Peyer's patch (tissue), 4 donors: ENCODE measurements around the gene WNT9A. TPM values are rescaled to one million over a fixed set of nuclear protein-coding genes. Genes with fewer than 3 reads are reported as not detected.

Source experiments
- DNase-seq, 3 donors: peaks; one replicate each; pipeline ENCODE4 v3.0.0-alpha.2; 2017 to 2019
- H3K27ac ChIP-seq, 4 donors: fragments of 200-600 bp; sonication (generic); one replicate each; pipeline ENCODE4 v1.5.1; 2016 to 2019
- H3K27me3 ChIP-seq, 2 donors: fragments of 200-600 bp; sonication (generic); one replicate each; pipeline ENCODE4 v1.5.1; 2019
- H3K36me3 ChIP-seq, 3 donors: fragments of 200-600 bp; sonication (generic); one replicate each; pipeline ENCODE4 v1.5.1; 2016 to 2019
- H3K4me1 ChIP-seq, 4 donors: fragments of 200-600 bp; sonication (generic); one replicate each; pipeline ENCODE4 v1.5.1; 2016 to 2019
- H3K4me3 ChIP-seq, 4 donors: fragments of 200-600 bp; sonication (generic); 1 replicate in 3 of 4; 2 replicates in 1 of 4; pipeline ENCODE4 v1.5.1; 2016 to 2019; ENCODE audit warnings: mild to moderate bottlenecking in 1 of 4
- H3K9me3 ChIP-seq, 4 donors: fragments of 200-600 bp; sonication (generic); one replicate each; pipeline ENCODE4 v1.5.1; 2016 to 2019; ENCODE audit warnings: mild to moderate bottlenecking in 1 of 4
- POLR2A ChIP-seq, 2 donors: fragments of 450-650 bp; IDR thresholded peaks; one replicate each; pipeline ENCODE4 v1.5.1; 2017; ENCODE audit warnings: antibody characterized with exemption in 2 of 2, mild to moderate bottlenecking in 2 of 2, moderate library complexity in 2 of 2
- total RNA-seq, 4 donors: library from RNA; depleted of rRNA; stranded (reverse); fragments of >200 nt; gene quantifications; one replicate each; pipeline ENCODE4 v1.1.0, GENCODE V29; 2016
- TF ChIP-seq, protein P1 (sequence below), 6 experiments: fragments of 450-650 bp in 4 of 6; fragments of 200-600 bp in 2 of 6; sonication (generic) in 1 of 6; IDR thresholded peaks; one replicate each; pipeline ENCODE4 v1.5.1; 2017 to 2019; ENCODE audit warnings: antibody characterized with exemption in 6 of 6, mild to moderate bottlenecking in 3 of 6, moderate library complexity in 1 of 6

WNT9A gene
- total RNA-seq, 4 donors from 2014 or later: 0.83 to 3.5 (median 2.6) TPM

DNA sequence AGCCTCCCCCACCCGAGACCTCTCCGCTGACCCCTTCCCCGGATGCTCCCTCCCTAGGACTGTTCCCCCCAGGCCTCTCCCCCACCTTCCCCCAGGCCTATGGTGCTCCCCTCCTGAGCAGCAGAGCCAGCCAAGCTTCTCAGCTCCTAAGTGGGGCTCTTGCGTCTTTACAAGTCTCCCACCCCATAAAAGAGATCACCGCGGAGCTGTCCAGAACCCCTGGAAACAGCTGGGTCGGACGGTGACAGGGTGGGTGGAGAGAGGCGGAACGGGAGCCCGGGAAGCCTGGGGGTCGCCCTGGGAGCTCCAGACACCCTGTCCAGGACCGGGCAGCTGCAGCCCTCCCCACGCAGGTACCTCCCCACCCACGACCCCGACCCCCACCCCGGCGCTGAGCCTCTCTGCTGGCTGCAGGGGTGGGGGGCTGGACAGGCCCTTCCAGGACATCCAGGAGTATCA, 61.2 kb downstream of the WNT9A start:
- no peaks in the 10 kb centered on the region for H3K9me3 ChIP-seq
- peaks cover 0 to 16% (median 6%) of the 10 kb centered on the region in 4 donors for H3K4me1 ChIP-seq
- DNase-seq: peak in 2 of 3 donors; percentile 43 to 48
- peak overlapping the region; percentile 71 to 93 (median 84) for H3K27ac ChIP-seq
- TF ChIP-seq, protein P1, sequence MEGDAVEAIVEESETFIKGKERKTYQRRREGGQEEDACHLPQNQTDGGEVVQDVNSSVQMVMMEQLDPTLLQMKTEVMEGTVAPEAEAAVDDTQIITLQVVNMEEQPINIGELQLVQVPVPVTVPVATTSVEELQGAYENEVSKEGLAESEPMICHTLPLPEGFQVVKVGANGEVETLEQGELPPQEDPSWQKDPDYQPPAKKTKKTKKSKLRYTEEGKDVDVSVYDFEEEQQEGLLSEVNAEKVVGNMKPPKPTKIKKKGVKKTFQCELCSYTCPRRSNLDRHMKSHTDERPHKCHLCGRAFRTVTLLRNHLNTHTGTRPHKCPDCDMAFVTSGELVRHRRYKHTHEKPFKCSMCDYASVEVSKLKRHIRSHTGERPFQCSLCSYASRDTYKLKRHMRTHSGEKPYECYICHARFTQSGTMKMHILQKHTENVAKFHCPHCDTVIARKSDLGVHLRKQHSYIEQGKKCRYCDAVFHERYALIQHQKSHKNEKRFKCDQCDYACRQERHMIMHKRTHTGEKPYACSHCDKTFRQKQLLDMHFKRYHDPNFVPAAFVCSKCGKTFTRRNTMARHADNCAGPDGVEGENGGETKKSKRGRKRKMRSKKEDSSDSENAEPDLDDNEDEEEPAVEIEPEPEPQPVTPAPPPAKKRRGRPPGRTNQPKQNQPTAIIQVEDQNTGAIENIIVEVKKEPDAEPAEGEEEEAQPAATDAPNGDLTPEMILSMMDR (IDR thresholded peaks at IDR 0.05): no peak
- TF ChIP-seq POLR2A (IDR thresholded peaks at IDR 0.05): no peak
- no peaks in the 10 kb centered on the region for H3K27me3 ChIP-seq
- peak overlapping the region; percentile 40 to 56 (median 46) for H3K4me3 ChIP-seq
- no peaks in the 10 kb centered on the region for H3K36me3 ChIP-seq

DNA sequence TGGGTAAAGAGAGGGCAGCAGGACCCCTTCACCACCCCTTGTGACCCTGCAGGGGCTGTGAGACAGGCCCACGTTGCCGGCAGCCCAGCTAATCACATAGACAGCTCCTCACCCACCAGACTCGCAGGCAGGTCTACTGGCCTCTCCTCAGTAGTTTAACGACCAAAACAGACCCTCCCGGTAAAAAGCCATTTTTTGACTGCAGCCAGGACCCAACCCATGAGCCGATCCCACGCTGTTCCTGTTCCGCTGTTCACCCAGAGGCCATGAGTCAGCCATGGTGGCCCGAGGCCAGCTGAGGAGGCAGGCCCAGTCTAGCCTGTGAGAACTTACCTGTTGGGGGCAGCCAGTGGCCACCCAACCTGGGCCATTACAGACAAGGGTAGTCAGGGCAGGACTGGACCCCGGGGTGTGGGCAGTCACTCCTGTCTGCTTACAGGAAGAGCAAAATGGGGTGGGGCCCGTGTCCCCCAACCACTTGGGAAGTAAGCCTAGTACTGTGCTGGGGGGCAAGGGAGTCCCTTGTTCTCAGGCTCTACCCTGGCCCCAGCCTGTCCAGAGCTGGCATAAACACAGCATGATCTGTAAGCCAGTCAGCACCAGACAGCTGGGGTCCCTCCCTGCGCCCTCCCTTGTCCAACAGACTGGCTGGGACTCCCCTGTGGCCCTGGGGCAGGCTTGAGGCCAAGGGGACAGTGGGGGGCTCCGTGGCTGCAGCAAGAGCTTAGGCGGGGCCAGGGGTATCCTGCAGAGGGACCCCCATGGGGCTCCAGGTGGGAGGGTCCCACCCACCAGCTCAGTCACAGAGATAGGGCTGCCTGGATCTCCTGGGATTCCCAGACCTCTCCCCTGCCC, 61.9 kb downstream of the WNT9A start:
- Histone ChIP-seq H3K4me1 (peaks cover 0 to 16% (median 6%) of the 10 kb centered on the region in 4 donors), H3K27ac (peak overlapping the region in 3 of 4 donors; percentile 71 to 93 (median 87)), H3K36me3 (no peaks in the 10 kb centered on the region), H3K27me3 (no peaks in the 10 kb centered on the region), H3K9me3 (no peaks in the 10 kb centered on the region), H3K4me3 (peak overlapping the region in 1 of 4 donors; percentile 56)
- peak in 2 of 3 donors; percentile 54 to 55 for DNase-seq
- TF ChIP-seq, protein P1 (IDR thresholded peaks at IDR 0.05): no peak
- TF ChIP-seq POLR2A (IDR thresholded peaks at IDR 0.05): no peak

DNA sequence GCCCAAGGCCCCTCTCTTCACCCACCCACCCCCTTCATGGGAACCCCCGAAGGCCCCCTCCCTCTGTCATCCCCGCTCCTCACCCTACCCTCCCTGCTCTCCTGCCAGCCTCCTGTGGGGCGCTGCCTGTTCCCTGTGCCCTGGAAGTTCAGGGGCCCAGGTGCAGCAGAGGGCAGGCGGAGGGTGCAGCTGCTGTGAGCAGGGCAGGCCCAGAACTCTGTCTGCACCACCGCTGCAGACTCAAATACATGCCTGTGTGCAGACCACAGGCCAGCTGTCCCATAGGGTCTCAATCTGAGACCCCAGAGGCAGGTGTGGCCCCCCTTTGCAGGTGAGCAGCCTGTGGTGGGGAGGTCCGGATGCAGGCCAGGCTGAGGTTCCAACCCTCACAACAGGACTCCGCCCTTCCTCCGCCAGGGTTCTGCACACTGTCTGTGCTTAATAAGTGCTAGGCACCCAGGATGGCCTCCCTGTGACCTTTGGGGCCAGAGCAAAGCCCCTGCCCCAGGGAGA, 62.5 kb downstream of the WNT9A start:
- H3K4me3 ChIP-seq: no peak overlapping the region
- peak in 1 of 3 donors; percentile 52 for DNase-seq
- no peak overlapping the region for H3K27ac ChIP-seq
- no peaks in the 10 kb centered on the region for H3K9me3 ChIP-seq
- no peaks in the 10 kb centered on the region for H3K27me3 ChIP-seq
- TF ChIP-seq, protein P1 (IDR thresholded peaks at IDR 0.05): no peak
- TF ChIP-seq POLR2A (IDR thresholded peaks at IDR 0.05): no peak
- H3K4me1 ChIP-seq: peaks cover 0 to 16% (median 6%) of the 10 kb centered on the region in 4 donors
- H3K36me3 ChIP-seq: no peaks in the 10 kb centered on the region

DNA sequence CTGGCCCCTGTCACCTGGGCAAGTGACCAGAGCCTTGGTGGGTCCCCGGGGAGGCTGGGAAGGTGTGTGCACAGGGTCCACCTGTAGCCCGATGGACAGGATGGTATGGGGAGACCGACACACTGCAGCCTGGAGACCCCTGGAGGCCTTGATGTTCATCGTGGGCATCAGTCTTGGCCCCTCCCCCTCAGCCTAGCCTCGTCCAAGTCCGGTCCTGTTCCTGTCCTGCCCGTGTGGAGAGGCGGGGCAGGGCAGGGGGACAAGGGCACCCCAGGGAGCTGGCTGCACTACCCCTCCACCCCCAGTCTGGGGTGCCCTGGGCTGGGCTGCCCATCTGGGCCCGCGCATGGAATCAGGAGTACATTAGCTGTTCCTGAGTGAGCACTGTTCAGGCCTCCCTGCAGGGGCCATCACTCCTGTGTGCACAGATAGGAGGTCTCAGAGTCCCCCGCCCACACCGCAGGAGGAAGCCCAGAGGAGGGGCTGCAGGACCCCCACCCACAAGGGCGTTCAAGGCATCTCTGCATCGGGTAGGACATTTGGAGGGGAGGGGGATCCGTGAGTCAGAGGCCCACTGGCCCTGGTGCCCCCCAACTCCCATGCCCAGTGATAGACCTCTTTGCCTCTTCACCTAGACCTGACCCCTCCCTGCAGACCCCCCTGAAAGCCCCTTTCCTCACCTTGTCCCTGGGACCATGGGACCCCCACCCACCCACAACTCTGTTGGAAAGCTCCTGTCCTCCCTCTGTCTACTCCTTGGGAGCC, 63.2 kb downstream of the WNT9A start:
- peak in 1 of 3 donors; percentile 40 for DNase-seq
- TF ChIP-seq, protein P1 (IDR thresholded peaks at IDR 0.05): no peak
- TF ChIP-seq POLR2A (IDR thresholded peaks at IDR 0.05): no peak
- Histone ChIP-seq H3K4me3 (no peak overlapping the region), H3K4me1 (peaks cover 0 to 16% (median 6%) of the 10 kb centered on the region in 4 donors), H3K27ac (no peak overlapping the region), H3K36me3 (no peaks in the 10 kb centered on the region), H3K9me3 (no peaks in the 10 kb centered on the region), H3K27me3 (no peaks in the 10 kb centered on the region)

DNA sequence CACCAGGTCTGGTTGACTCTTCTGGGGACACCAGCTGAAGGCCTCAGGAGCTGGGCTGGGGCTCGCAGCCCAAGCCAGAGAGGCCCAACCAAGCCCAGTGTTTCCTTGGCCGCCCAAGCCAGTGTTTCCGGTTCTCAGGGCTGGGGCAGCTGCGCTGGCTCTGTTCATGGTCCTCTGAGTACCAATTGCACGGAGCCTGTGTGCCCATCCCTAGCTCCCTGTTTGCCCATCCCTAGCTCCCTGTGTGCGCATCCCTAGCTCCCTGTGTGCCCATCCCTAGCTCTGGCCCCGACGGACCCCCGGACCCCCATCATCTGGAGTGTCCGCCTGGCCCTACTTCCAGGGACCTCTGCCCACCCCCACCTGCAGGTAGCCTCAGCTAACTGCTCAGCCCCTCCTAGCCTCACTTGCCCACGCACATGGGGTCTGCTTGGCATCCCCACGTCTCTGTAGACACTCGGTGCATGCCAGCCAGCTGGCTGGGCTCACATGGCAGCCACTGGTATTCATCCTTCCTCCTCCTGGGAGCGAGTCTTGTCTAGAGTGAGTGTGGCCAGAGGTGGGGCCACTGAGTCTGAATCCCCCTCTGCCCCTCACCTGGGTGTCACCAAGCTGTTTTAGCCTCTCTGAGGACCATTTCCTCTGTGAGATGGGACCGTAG, 64.0 kb downstream of the WNT9A start:
- DNase-seq: peak in 1 of 3 donors; percentile 39
- H3K27ac ChIP-seq: no peak overlapping the region
- no peaks in the 10 kb centered on the region for H3K36me3 ChIP-seq

More for the DNA sequence above, 64.0 kb downstream of the WNT9A start:
- TF ChIP-seq POLR2A (IDR thresholded peaks at IDR 0.05): no peak
- TF ChIP-seq, protein P1 (IDR thresholded peaks at IDR 0.05): no peak
- peaks cover 0 to 16% (median 6%) of the 10 kb centered on the region in 4 donors for H3K4me1 ChIP-seq
- H3K9me3 ChIP-seq: no peaks in the 10 kb centered on the region
- H3K4me3 ChIP-seq: no peak overlapping the region
- H3K27me3 ChIP-seq: no peaks in the 10 kb centered on the region
